HTR-8/SVneo (cell line): ENCODE results near the gene WDR62.
"Not testable (repeated sequence)": the region's sequence is repeated elsewhere in the genome, so short reads cannot be mapped to it uniquely, and the experiment has no call there.

Experiments
- DNase-seq: peaks from one replicate; pipeline ENCODE4 v3.0.0; 2011; ENCODE audit warnings: low spot score, mixed read lengths; ENCODE audit not compliant: insufficient read length
- FAIRE-seq: peaks from 2 replicates; lab custom pipeline; 2011; peaks lifted over from hg19 to GRCh38; lab: Jason Lieb, UNC

Gene WDR62

GRCh38 chr19:36106441-36106840, 51.7 kb downstream of the WDR62 start:
- FAIRE-seq = no peak

DNA sequence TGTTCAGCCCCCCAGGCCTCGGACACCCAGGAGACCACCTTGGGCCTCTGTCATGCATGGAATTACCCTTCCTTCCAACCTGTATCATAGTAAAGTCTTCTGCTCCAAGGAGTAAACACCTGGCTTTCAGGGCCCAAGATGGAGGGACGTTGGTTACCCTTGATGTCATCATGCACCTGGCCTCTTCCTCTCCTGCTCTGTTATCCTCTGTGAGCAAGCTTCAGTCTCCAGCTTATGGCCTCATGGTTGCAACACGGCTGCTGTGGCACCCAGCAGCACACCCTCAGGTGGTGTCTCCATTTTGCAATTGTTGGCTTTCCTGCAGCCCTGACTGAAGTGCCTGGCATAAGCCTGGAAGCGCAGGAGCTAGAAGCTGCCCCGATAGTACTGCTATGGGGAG, 52.3 kb downstream of the WDR62 start:
- FAIRE-seq (no peak), DNase-seq (no peak)

More at GRCh38 chr19:36106441-36106840, 51.7 kb downstream of the WDR62 start:
- no peak for DNase-seq

DNA sequence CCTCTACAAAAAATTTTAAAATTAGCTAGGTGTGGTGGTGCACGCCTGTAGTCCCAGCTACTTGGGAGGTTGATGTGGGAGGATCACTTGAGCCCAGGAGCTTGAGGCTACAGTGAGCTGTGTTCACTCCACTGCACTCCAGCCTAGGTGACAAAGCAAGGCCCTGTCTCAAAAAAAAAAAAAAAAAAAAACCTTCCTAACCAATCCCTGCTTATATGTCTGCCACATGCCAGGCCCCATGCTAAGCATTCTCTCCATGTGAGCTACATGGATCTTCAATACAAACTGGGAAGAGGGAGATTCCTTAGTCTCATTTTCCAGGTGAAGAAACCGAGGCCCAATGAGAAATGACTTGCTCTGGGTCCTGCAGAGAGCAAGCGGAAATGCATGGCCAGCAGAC, 54.0 kb downstream of the WDR62 start:
- no peak for FAIRE-seq
- DNase-seq = no peak

DNA sequence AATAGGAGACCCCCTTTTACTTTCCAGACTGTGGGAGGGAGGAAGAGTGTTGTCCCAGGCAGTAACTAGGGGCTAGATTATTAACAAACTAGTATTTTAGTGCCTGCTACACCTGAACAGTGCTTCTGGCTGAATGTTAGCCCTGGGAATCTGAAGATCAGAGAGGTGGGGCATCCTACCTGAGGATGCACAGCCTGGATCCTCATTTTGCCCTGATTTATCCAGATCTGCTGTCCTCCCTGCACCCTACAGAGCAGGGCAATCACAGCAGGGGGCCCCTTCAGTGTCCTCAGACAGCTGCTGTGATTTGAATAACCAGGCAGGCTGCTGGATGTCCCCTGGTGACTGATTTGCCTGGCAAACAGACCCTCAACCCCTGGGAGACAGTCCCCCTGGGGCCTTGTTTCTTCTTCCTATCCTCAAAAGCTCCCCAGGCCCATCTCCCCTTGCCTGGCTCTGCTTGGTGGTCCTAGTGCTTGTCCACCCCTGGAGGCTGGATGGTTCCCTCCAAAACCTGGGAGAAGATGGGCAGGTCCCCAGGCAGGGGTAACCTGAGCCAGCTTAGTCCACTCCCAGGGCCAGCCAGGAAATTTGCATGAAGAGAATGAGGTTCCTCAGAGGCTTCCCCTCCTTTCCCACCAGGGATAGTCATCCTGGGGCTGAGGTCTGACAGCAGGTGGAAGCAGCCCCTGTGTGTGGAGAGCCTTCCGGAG, 55.9 kb downstream of the WDR62 start, which contains the start of gene OVOL3:
Gene OVOL3, plus strand, starts transcription at position 657 of the 713 bp plus-strand sequence. CDS start 60 bp downstream, outside the sequence.
- DNase-seq (no peak), FAIRE-seq (no peak)

GRCh38 chr19:36111200-36111539, 56.5 kb downstream of the WDR62 start:
- DNase-seq (no peak), FAIRE-seq (no peak)

DNA sequence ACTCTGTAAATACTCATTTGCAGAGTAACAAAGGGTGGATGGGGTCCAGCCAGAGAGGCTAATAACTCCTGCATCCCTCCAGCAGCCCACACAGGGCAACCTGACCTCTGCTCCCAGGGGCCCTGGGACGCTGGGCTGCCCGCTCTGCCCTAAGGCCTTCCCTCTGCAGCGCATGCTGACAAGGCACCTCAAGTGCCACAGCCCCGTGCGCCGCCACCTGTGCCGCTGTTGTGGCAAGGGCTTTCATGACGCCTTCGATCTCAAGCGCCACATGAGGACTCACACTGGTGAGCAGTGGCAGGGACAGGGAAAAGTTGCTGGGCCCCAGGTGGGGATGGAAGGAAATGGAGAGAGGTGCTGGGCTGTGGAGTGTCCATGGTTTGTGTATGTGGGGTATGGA, 58.0 kb downstream of the WDR62 start:
- FAIRE-seq (no peak), DNase-seq (no peak)

DNA sequence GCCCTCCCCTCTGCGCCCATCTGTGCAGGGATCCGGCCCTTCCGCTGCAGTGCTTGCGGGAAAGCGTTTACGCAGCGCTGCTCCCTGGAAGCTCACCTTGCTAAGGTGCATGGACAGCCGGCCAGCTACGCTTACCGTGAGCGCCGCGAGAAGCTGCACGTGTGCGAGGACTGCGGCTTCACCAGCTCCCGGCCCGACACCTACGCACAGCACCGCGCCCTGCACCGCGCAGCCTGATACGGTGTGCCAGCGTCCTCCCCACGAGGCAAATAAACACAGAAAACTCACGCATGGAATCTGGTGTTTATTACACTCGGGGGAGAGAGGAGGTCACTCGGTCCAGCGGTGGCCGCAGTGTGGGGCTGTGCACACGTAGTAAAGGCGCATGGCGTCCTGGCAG, 58.7 kb downstream of the WDR62 start:
- no peak for FAIRE-seq

GRCh38 chr19:36113894-36114720, 59.4 kb downstream of the WDR62 start:
- peak; percentile 33 for DNase-seq
- peak; percentile 31 for FAIRE-seq

More for the DNA sequence above, 58.7 kb downstream of the WDR62 start:
- DNase-seq = no peak

- FAIRE-seq (peak; percentile 95), DNase-seq (peak; percentile 99)
These were observed 60.2 kb downstream of the WDR62 start, which contains the start of gene POLR2I for GRCh38 chr19:36114721-36115452. Gene POLR2I, minus strand, starts transcription at chr19:36114875. Its CDS starts 19 bp downstream, at chr19:36114856.

DNA sequence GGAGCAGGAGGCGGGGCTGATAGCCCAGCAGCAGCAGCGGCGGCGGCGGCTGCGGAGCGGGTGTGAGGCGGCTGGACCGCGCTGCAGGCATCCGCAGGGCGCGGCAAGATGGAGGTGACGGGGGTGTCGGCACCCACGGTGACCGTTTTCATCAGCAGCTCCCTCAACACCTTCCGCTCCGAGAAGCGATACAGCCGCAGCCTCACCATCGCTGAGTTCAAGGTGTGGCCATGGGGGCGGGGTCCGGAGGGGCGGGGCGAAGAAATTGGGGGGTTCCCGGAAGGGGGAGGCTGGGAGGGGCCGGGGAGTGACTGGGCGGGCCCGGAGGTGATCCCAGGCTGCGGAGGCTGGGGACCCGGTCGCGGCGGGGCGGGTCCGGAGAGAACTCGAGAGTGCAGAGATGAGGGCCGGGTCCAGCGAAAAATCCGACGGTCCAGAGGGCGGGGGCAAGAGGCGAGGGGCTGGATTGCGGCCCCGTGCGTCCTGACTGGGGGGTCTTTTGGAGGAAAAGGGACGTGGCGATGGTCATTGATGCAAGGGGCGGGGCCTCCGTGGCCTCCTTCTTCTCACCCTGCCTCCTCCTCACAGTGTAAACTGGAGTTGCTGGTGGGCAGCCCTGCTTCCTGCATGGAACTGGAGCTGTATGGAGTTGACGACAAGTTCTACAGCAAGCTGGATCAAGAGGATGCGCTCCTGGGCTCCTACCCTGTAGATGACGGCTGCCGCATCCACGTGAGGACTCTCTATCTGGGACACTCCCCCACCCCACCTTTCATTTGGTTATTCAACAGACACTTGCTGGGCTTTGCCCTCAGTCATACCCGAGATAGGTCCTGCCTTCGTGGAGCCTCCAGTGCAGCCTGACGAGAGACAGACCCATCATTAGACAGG, 61.0 kb downstream of the WDR62 start, which contains the start of gene TBCB:
Gene TBCB, plus strand, starts transcription at position 16 of the 891 bp plus-strand sequence. Its CDS starts 93 bp downstream, at position 109.
- no peak for FAIRE-seq
- DNase-seq = peak; percentile 67

DNA sequence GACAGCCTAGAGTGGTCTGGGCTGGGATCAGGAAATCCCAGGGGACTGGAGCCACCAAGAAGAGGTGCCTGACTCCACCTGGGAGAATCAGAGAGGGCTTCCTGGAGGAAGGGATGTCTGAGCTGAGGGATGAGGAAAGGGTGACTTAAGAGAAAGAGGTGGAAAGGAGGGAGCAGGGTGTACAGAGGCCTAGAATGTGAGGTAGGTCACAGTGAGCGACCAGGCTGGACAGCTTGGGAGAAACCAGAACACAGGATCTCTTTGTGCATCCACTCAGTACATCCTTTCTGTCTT, 61.6 kb downstream of the WDR62 start:
- FAIRE-seq = no peak

GRCh38 chr19:36120092-36120983, 65.6 kb downstream of the WDR62 start:
- DNase-seq = no peak
- no peak for FAIRE-seq

More for the DNA sequence above, 61.6 kb downstream of the WDR62 start:
- DNase-seq = no peak

GRCh38 chr19:36120984-36121358, 66.3 kb downstream of the WDR62 start:
- FAIRE-seq (no peak), DNase-seq (no peak)

DNA sequence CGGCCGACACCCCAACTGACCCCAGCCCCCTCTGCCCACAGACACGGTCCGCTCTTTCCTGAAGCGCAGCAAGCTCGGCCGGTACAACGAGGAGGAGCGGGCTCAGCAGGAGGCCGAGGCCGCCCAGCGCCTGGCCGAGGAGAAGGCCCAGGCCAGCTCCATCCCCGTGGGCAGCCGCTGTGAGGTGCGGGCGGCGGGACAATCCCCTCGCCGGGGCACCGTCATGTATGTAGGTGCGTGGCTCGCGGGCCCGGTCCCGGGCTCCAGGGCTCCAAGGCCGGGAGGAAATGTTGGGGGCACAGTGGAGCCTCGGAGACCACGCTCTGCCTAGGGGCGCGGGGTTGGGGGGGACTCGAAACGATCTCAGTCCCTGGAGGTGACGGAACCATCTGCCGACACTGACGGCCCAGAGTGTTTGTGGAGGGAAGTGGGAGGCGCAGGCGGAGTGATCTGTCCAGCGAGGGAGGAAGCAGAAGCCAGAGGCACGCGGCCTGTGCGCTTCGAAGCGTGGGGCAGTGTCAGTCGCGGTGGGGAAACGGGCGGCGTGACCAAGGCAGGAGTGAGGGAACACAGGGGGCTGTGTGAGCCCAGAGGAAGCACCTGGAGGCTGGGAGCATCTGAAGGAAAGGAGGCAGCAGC, 66.9 kb downstream of the WDR62 start:
- no peak for FAIRE-seq
- DNase-seq = no peak

DNA sequence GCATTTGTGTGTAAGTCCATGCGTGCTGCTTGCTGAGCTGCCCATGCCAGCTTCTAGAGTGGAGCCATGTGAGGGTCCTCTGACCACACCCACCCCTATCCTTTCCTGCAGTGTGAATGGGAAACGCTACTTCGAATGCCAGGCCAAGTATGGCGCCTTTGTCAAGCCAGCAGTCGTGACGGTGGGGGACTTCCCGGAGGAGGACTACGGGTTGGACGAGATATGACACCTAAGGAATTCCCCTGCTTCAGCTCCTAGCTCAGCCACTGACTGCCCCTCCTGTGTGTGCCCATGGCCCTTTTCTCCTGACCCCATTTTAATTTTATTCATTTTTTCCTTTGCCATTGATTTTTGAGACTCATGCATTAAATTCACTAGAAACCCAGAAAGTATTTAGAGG, 70.9 kb downstream of the WDR62 start:
- no peak for FAIRE-seq
- DNase-seq = no peak

DNA sequence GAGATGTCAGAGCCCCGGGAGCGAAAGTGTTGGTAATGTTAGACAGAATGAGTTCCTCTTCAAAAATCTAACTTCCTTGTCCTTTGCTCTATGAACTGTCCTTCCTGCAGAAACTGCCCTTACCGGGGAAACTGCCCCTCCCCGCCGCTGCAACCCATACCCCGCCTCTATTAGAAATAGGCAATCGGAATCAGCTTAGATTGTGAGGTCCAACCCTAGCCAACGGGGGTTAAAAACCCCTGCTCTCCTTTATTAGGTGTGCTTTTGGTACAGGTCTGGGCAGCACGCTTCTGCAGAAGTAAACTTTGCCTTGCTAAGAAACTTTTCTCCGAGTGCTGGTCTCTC, 73.7 kb downstream of the WDR62 start:
- DNase-seq (no peak), FAIRE-seq (no peak)

- not testable (repeated sequence) for FAIRE-seq, DNase-seq
These were observed 76.5 kb downstream of the WDR62 start for GRCh38 chr19:36131221-36131620.

GRCh38 chr19:36134867-36135266, 80.2 kb downstream of the WDR62 start:
- DNase-seq, FAIRE-seq: not testable (repeated sequence)
